AG04450 (cell line): ENCODE measurements around the gene OTOGL. TPM values are rescaled to one million over a fixed set of nuclear protein-coding genes. Genes with fewer than 3 reads are reported as not detected.

Experiments used
- CTCF ChIA-PET: fragments of 300-600, 350-600 bp; formaldehyde crosslinking; extraction: SDS; loops from one replicate; lab custom pipeline; 2022; ENCODE audit warnings: antibody characterized with exemption, inconsistent platforms; lab: Charles Lee
- POLR2A ChIA-PET: fragments of 350-600 bp; formaldehyde crosslinking; extraction: SDS; loops from one replicate; lab custom pipeline; 2021; ENCODE audit warnings: antibody characterized with exemption, inconsistent platforms; lab: Yijun Ruan, JAX
- DNase-seq: peaks from one replicate; pipeline ENCODE4 v3.0.0-alpha.2; 2011; ENCODE audit warnings: low read depth, low spot score
- H3K27ac ChIP-seq: one replicate; pipeline ENCODE4 v1.5.1; 2012; ENCODE audit warnings: low read depth, low read length, control low read depth
- H3K27me3 ChIP-seq: one replicate; pipeline ENCODE4 v1.6.0; 2012; ENCODE audit warnings: low read length; ENCODE audit not compliant: control insufficient read depth, insufficient read depth
- H3K4me3 ChIP-seq: 2 replicates; pipeline ENCODE4 v1.5.1; 2011; ENCODE audit warnings: mild to moderate bottlenecking, low read depth, low read length, control low read depth
- H3K9me3 ChIP-seq: 2 replicates; pipeline ENCODE4 v1.5.1; 2012; ENCODE audit warnings: low read length; ENCODE audit not compliant: control insufficient read depth, insufficient read depth
- CTCF ChIP-seq: IDR thresholded peaks from 2 replicates; pipeline ENCODE4 v1.5.1; 2011; ENCODE audit warnings: low read depth, low read length, control low read depth, inconsistent platforms
- polyA plus RNA-seq: library from polyadenylated mRNA; depleted of rRNA; stranded (reverse); fragments of >200 nt; gene quantifications from 2 replicates; pipeline ENCODE4 v1.2.3, GENCODE V29; 2011

OTOGL gene
- polyA plus RNA-seq, 1 experiment, result 0.07 TPM

DNA sequence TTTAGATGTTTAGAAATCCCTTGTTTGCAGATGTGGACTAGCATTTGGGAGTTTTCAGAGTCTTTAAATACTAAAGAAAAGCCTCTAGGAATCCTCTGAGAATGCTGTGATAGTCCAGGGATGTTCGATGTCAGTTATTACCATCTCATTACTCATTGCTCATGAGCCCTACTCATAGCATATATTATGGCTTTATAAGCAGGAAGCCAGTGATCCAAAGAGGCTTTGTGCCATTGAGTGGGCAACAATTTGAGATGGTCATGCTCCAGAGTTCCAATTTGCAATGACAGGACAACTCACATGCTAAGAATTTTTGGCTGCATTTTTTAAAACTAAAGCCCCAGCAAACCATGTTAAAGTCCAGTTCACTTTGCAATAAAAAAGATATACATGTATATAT lies 163.0 kb downstream of the OTOGL start:
- no peak for DNase-seq
- ChIA-PET POLR2A (no interaction called here), CTCF (no interaction called here)

GRCh38 chr12:80262771-80263170 lies 163.4 kb downstream of the OTOGL start:
- ChIA-PET POLR2A (no interaction called here), CTCF (no interaction called here)
- TF ChIP-seq CTCF, result no peak
- DNase-seq, result no peak
- Histone ChIP-seq H3K4me3 (no peak overlapping the region), H3K9me3 (no peaks in the 10 kb centered on the region), H3K27ac (no peak overlapping the region), H3K27me3 (no peaks in the 10 kb centered on the region)

More for the DNA sequence above, 163.0 kb downstream of the OTOGL start:
- Histone ChIP-seq H3K27ac (no peak overlapping the region), H3K27me3 (no peaks in the 10 kb centered on the region), H3K9me3 (no peaks in the 10 kb centered on the region), H3K4me3 (no peak overlapping the region)
- TF ChIP-seq CTCF, result no peak

- POLR2A ChIA-PET, result no interaction called here
- CTCF ChIA-PET, result interaction anchor here (1.4 kb wide), 1 partner anchor 69 kb away, joined by 4 read pairs; no protein-coding TSS in a partner anchor
- no peak for DNase-seq
Observed at GRCh38 chr12:80264386-80264785, 165.0 kb downstream of the OTOGL start.

DNA sequence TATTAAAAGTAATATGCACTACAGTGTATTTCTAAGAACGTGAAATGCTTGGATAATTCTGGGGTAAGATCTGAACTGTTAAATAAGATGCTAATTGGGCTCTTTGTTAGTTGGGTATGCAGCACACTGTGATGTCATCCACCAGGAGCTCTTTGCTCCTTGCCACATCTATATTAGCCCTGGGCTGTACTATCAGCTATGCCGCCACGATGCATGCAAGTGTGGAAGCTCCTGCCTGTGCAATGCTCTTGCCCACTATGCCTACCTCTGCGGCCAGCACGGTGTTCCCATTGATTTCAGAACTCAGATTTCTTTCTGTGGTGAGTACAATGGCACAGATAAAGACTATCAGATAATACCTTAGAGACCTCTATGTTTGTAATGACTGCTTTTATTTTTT lies 165.6 kb downstream of the OTOGL start:
- H3K27me3 ChIP-seq, result no peaks in the 10 kb centered on the region
- POLR2A ChIA-PET, result interaction anchor here (0.5 kb wide), 1 partner anchor 698 kb away, joined by 7 read pairs; no protein-coding TSS in a partner anchor
- no peak overlapping the region for H3K4me3 ChIP-seq
- CTCF ChIA-PET, result interaction anchor here (1.4 to 2.6 kb wide), 2 partner anchors 70 kb away, joined by 4 to 20 read pairs; no protein-coding TSS in a partner anchor
- no peak for TF ChIP-seq CTCF
- H3K27ac ChIP-seq, result no peak overlapping the region
- no peaks in the 10 kb centered on the region for H3K9me3 ChIP-seq
- no peak for DNase-seq

More at GRCh38 chr12:80264386-80264785, 165.0 kb downstream of the OTOGL start:
- Histone ChIP-seq H3K27ac (no peak overlapping the region), H3K4me3 (no peak overlapping the region), H3K27me3 (no peaks in the 10 kb centered on the region), H3K9me3 (no peaks in the 10 kb centered on the region)
- TF ChIP-seq CTCF, result no peak

DNA sequence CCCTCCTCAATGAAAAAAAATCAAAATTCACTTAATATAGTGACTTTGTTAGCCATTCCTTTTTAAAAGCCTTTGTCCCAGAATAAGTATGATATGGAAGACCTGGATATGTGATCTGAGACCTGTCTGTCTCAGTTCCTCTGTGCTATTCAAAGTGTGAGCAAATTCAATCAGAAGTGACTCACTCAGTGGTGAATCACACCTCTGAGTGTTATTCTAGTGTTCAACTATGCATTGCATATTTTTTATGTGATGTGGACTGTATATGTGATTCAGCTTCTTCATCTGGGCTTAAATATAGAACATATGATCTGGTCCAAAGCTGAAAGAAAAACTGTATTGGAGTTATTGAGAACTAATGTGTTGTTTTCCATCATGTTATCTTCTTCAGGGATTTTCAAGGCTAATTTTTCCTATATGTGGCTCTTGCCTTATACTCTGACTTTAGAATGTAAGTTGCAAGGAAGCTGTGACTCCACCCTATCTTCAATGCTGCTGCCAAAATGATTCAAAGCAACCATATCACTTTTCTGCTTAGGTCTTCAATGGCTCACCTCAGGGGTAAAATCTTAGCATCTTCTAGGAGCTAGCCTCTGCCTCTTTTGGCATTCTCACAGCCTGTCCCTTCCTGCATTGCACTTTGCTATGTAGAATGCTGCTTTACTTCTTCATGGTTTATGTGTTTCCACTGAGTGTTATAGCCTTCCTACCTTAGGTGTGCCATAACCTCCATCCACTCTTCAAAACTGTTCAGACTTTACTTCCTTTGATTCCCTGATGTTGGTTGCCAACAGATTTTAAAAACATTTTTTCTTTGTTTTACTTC lies 169.8 kb downstream of the OTOGL start:
- H3K27ac ChIP-seq, result peak overlapping the region; percentile 72
- TF ChIP-seq CTCF, result no peak
- POLR2A ChIA-PET, result no interaction called here
- no peaks in the 10 kb centered on the region for H3K27me3 ChIP-seq
- H3K9me3 ChIP-seq, result no peaks in the 10 kb centered on the region
- no peak overlapping the region for H3K4me3 ChIP-seq
- CTCF ChIA-PET, result interaction anchor here (0.6 to 5.6 kb wide), 48 partner anchors 9 to 971 kb away, joined by 3 to 170 read pairs (median 4); no protein-coding TSS in a partner anchor
- peak; percentile 56 for DNase-seq
